OCI-LY7 (cell line): Measurements from ENCODE around the gene LPAR1.

Source experiments
- EZH2phosphoT487 ChIP-seq: fragments of 200-600 bp; sonication (generic); IDR thresholded peaks from 2 replicates; pipeline ENCODE4 v1.6.1; 2018; ENCODE audit warnings: low read depth, borderline replicate concordance, mild to moderate bottlenecking, mixed run types, antibody characterized with exemption, low read length, moderate library complexity, mixed read lengths
- TF ChIP-seq, protein P1 (sequence below): fragments of 200-600 bp; sonication (generic); conservative IDR thresholded peaks from 2 replicates; pipeline ENCODE4 v1.5.1; 2014; ENCODE audit warnings: mild to moderate bottlenecking, antibody characterized with exemption, low read length, moderate library complexity, mixed read lengths

DNA sequence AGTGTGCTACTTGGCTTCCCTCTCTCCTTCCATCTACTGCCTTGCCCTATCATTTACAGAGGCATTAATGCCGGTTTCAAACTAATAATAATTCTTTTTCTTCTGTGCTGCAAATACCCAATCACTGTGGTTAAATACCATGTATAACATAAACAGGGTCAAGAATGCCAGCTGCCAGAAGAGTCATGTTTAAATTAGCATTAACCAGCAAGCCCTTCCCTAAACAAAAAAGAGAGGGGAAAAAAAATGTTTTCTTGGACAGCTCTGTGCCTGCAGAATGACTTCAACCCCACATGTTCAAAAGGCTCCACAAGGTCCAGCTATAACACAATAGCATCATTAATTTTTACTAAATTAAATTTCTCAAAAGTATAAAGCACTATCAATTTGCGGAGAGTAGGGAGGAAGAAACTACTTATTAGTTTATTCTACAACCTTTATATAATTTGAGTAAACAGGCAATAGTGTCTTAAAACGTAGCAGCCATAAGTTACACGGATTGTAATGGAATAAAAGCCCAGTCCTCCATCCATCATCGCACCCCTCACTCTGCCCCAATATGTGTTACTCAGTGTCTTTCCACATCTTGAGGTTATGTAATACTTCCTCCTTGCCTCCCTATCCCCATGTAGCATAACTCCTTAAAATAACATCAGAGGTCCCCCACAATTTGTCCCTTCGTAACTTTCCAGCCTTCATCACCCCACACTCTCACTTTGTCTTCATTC lies 3.9 kb downstream of the LPAR1 start:
- TF ChIP-seq, protein P1, sequence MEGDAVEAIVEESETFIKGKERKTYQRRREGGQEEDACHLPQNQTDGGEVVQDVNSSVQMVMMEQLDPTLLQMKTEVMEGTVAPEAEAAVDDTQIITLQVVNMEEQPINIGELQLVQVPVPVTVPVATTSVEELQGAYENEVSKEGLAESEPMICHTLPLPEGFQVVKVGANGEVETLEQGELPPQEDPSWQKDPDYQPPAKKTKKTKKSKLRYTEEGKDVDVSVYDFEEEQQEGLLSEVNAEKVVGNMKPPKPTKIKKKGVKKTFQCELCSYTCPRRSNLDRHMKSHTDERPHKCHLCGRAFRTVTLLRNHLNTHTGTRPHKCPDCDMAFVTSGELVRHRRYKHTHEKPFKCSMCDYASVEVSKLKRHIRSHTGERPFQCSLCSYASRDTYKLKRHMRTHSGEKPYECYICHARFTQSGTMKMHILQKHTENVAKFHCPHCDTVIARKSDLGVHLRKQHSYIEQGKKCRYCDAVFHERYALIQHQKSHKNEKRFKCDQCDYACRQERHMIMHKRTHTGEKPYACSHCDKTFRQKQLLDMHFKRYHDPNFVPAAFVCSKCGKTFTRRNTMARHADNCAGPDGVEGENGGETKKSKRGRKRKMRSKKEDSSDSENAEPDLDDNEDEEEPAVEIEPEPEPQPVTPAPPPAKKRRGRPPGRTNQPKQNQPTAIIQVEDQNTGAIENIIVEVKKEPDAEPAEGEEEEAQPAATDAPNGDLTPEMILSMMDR = no peak
- no peak for TF ChIP-seq EZH2phosphoT487
